H1 (cell line): ENCODE measurements around the gene UFSP2.

Experiments used
- CREB1 ChIP-seq: IDR thresholded peaks from 2 replicates; pipeline ENCODE4 v1.6.1; 2012; ENCODE audit warnings: inconsistent platforms
- CTCF ChIP-seq, 3 experiments: IDR thresholded peaks; 1 replicate in 2 of 3; 2 replicates in 1 of 3; pipeline versions ENCODE4 v1.5.1 to v1.6.1; 2011; ENCODE audit warnings: low read length in 3 of 3, mild to moderate bottlenecking in 3 of 3, inconsistent platforms in 2 of 3, low read depth in 1 of 3, moderate library complexity in 1 of 3; ENCODE audit not compliant: insufficient read depth in 1 of 3; ENCODE audit errors: control extremely low read depth in 1 of 3
- EZH2 ChIP-seq: fragments of 200-600 bp; sonication (generic); IDR thresholded peaks from 2 replicates; pipeline ENCODE4 v1.7.1; 2012; ENCODE audit warnings: low read depth, mild to moderate bottlenecking, moderate library complexity, low read length, inconsistent platforms; ENCODE audit not compliant: severe bottlenecking
- JUN ChIP-seq: IDR thresholded peaks from 2 replicates; pipeline ENCODE4 v1.6.1; 2011; ENCODE audit warnings: low read depth, mild to moderate bottlenecking, improper control_type of control experiment, low read length
- POLR2A ChIP-seq, 2 experiments: IDR thresholded peaks; 1 replicate in 1 of 2; 2 replicates in 1 of 2; pipeline ENCODE4 v1.6.1; 2011; ENCODE audit warnings: low read depth in 2 of 2, low read length in 2 of 2, mild to moderate bottlenecking in 2 of 2; ENCODE audit errors: control extremely low read depth in 1 of 2
- POLR2AphosphoS5 ChIP-seq: IDR thresholded peaks from 2 replicates; pipeline ENCODE4 v1.6.1; 2011; ENCODE audit warnings: low read depth, low read length
- TF ChIP-seq, protein P1 (sequence below): IDR thresholded peaks from 2 replicates; pipeline ENCODE4 v1.6.1; 2011; ENCODE audit warnings: low read length, improper control_type of control experiment
- TF ChIP-seq, protein P2 (sequence below): IDR thresholded peaks from 2 replicates; pipeline ENCODE4 v1.6.1; 2012; ENCODE audit warnings: inconsistent platforms

GRCh38 chr4:185405296-185405999, 20.3 kb downstream of the UFSP2 start:
- TF ChIP-seq JUN (no peak), CTCF (IDR thresholded peaks at IDR 0.05; ENCODE audit: control extremely low read depth in 1 of 3, insufficient read depth in 1 of 3, low read depth in 1 of 3, low read length in 3 of 3) (no peak), EZH2 (no peak), POLR2AphosphoS5 (no peak), POLR2A (IDR thresholded peaks at IDR 0.05; ENCODE audit: control extremely low read depth in 1 of 2, low read depth in 2 of 2, low read length in 2 of 2) (no peak), CREB1 (no peak)
- TF ChIP-seq, protein P1, sequence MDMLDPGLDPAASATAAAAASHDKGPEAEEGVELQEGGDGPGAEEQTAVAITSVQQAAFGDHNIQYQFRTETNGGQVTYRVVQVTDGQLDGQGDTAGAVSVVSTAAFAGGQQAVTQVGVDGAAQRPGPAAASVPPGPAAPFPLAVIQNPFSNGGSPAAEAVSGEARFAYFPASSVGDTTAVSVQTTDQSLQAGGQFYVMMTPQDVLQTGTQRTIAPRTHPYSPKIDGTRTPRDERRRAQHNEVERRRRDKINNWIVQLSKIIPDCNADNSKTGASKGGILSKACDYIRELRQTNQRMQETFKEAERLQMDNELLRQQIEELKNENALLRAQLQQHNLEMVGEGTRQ = no peak
- TF ChIP-seq, protein P2, sequence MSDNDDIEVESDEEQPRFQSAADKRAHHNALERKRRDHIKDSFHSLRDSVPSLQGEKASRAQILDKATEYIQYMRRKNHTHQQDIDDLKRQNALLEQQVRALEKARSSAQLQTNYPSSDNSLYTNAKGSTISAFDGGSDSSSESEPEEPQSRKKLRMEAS = no peak
